GM12892 (cell line): ENCODE results near the gene PRKAR1A.

Source experiments
- POLR2A ChIP-seq: IDR thresholded peaks from 2 replicates; pipeline ENCODE4 v1.6.1; 2011; ENCODE audit warnings: low read depth, low read length, control low read depth
- POLR2AphosphoS5 ChIP-seq: IDR thresholded peaks from 2 replicates; pipeline ENCODE4 v1.6.1; 2011; ENCODE audit warnings: low read depth, low read length, control low read depth

GRCh38 chr17:68595496-68595895, 83.3 kb downstream of the PRKAR1A start:
- TF ChIP-seq POLR2AphosphoS5 (no peak), POLR2A (no peak)
